Uterus (tissue), 4 donors: ENCODE data around the gene GZMA. TPM values are rescaled to one million over a fixed set of nuclear protein-coding genes. Genes with fewer than 3 reads are reported as not detected.

Experiments
- DNase-seq, 2 donors: peaks; one replicate each; pipeline ENCODE4 v3.0.0-alpha.2; 2019 to 2020
- H3K27ac ChIP-seq, 2 donors: fragments of 200-600 bp; sonication (generic); 1 replicate in 1 of 2; 2 replicates in 1 of 2; pipeline ENCODE4 v1.5.1; 2016 to 2018
- H3K27me3 ChIP-seq, 2 donors: fragments of 200-600 bp; sonication (generic); one replicate each; pipeline ENCODE4 v1.5.1; 2018 to 2019; ENCODE audit warnings: control low read depth in 1 of 2
- H3K36me3 ChIP-seq, 2 donors: fragments of 200-600 bp; sonication (generic); one replicate each; pipeline ENCODE4 v1.5.1; 2019; ENCODE audit warnings: control low read depth in 1 of 2
- H3K4me1 ChIP-seq, 2 donors: fragments of 200-600 bp; sonication (generic); one replicate each; pipeline ENCODE4 v1.5.1; 2018 to 2019; ENCODE audit warnings: control low read depth in 1 of 2
- H3K4me3 ChIP-seq, 2 donors: fragments of 200-600 bp; sonication (generic); 1 replicate in 1 of 2; 2 replicates in 1 of 2; pipeline ENCODE4 v1.5.1; 2018 to 2019; ENCODE audit warnings: mild to moderate bottlenecking in 1 of 2
- H3K9me3 ChIP-seq, 2 donors: fragments of 200-600 bp; sonication (generic); one replicate each; pipeline ENCODE4 v1.5.1; 2019; ENCODE audit warnings: control low read depth in 1 of 2
- CTCF ChIP-seq, 4 experiments: fragments of 200-600 bp in 2 of 4; fragments of 450-650 bp in 2 of 4; sonication (generic) in 2 of 4; IDR thresholded peaks; one replicate each; pipeline ENCODE4 v1.5.1; 2016 to 2019; ENCODE audit warnings: antibody characterized with exemption in 4 of 4, mild to moderate bottlenecking in 2 of 4, moderate library complexity in 1 of 4
- POLR2A ChIP-seq, 2 donors: fragments of 450-650 bp; IDR thresholded peaks; one replicate each; pipeline ENCODE4 v1.6.1; 2016; ENCODE audit warnings: antibody characterized with exemption in 2 of 2, mild to moderate bottlenecking in 1 of 2, moderate library complexity in 1 of 2
- intact Hi-C: fragments of 100-400 bp; cut with DNase I; formaldehyde crosslinking; loops from one replicate; pipeline ENCODE4 v1.15.1; 2023; ENCODE audit warnings: low total_unique reads
- total RNA-seq, 4 donors: library from RNA; depleted of rRNA in 3 of 4; stranded (reverse); fragments of >200 nt in 3 of 4; gene quantifications; one replicate each; pipeline versions ENCODE4 v1.1.0 to v1.2.4, GENCODE V29; 2014 to 2023
- donor health status: DM: yes; HTN: yes; CAD: no.

The GZMA gene
- total RNA-seq, 4 donors from 2014 or later: 0.51 to 1.7 (median 1.4) TPM; not detected in 1

- Histone ChIP-seq H3K4me1 (no peaks in the 10 kb centered on the region), H3K9me3 (no peaks in the 10 kb centered on the region), H3K27ac (no peak overlapping the region), H3K27me3 (peaks cover 0 to 4% of the 10 kb centered on the region in 2 donors), H3K36me3 (no peaks in the 10 kb centered on the region), H3K4me3 (no peak overlapping the region)
- DNase-seq: peak; percentile 59 to 74
- TF ChIP-seq CTCF (IDR thresholded peaks at IDR 0.05): peak; percentile 60 to 81 (median 74)
- TF ChIP-seq POLR2A (IDR thresholded peaks at IDR 0.05): no peak
- intact Hi-C loops: no loop called here
These were observed 44.2 kb downstream of the GZMA start for GRCh38 chr5:55146543-55147151.

- intact Hi-C loops: no loop called here
These were observed 46.9 kb downstream of the GZMA start for GRCh38 chr5:55149308-55149795.

GRCh38 chr5:55151923-55152842, 49.7 kb downstream of the GZMA start:
- Histone ChIP-seq H3K27me3 (peaks cover 0 to 4% of the 10 kb centered on the region in 2 donors), H3K4me3 (no peak overlapping the region), H3K4me1 (no peaks in the 10 kb centered on the region), H3K27ac (no peak overlapping the region), H3K9me3 (no peaks in the 10 kb centered on the region), H3K36me3 (no peaks in the 10 kb centered on the region)
- no peak for TF ChIP-seq POLR2A (IDR thresholded peaks at IDR 0.05)
- no peak for TF ChIP-seq CTCF (IDR thresholded peaks at IDR 0.05)
- DNase-seq: no peak
- intact Hi-C loops: no loop called here

More at GRCh38 chr5:55149308-55149795, 46.9 kb downstream of the GZMA start:
- Histone ChIP-seq H3K27ac (no peak overlapping the region), H3K9me3 (no peaks in the 10 kb centered on the region), H3K27me3 (peaks cover 0 to 4% of the 10 kb centered on the region in 2 donors), H3K4me1 (no peaks in the 10 kb centered on the region), H3K36me3 (no peaks in the 10 kb centered on the region), H3K4me3 (no peak overlapping the region)
- TF ChIP-seq POLR2A (IDR thresholded peaks at IDR 0.05): no peak
- no peak for TF ChIP-seq CTCF (IDR thresholded peaks at IDR 0.05)
- DNase-seq: no peak

DNA sequence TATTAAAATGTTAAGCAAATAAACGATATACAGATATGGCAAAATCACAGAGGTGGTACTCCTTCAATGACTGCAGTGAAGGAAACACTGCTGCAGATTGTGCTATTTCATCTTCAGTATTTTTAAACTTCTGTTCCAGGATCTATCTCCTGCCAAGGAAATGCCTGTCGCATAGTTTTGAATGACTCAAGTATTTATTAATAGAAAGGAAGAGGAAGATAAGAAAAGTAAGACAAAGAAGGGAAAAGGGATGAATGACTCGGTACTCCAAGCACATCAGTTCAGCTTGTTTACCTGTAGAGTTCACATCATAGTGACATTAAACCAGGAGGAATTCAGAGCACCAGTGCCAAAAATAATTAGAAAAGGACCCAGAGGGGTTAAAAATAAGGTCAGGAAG, 52.4 kb downstream of the GZMA start:
- DNase-seq: no peak
- TF ChIP-seq CTCF (IDR thresholded peaks at IDR 0.05) (no peak), POLR2A (IDR thresholded peaks at IDR 0.05) (no peak)
- no peak overlapping the region for H3K27ac ChIP-seq

More for the DNA sequence above, 52.4 kb downstream of the GZMA start:
- intact Hi-C loops: no loop called here
- no peaks in the 10 kb centered on the region for H3K36me3 ChIP-seq
- no peaks in the 10 kb centered on the region for H3K9me3 ChIP-seq
- no peak overlapping the region for H3K4me3 ChIP-seq
- no peaks in the 10 kb centered on the region for H3K27me3 ChIP-seq
- no peaks in the 10 kb centered on the region for H3K4me1 ChIP-seq

Other genes starting within 250 kb of the GZMA start
- gene ESM1, start 117.1 kb upstream of the GZMA start, total RNA-seq: 1 to 10 TPM in 1 of 4 donors, under 1 TPM in 1, not detected in 2; 0.70 to 2.1 TPM
- gene GZMK, start 78.4 kb upstream of the GZMA start, total RNA-seq: 1 to 10 TPM in 2 of 4 donors, under 1 TPM in 1, not detected in 1; 0.61 to 6.2 (median 1.2) TPM
- gene GPX8, start 57.5 kb downstream of the GZMA start, total RNA-seq: 100 to 1,000 TPM in 1 of 4 donors, 10 to 100 TPM in 3; 10.6 to 117 (median 41.9) TPM
- gene CDC20B, start 70.5 kb downstream of the GZMA start, total RNA-seq: under 1 TPM in 1 of 4 donors, not detected in 3; 0.35 TPM
- gene MCIDAS, start 124.7 kb downstream of the GZMA start, total RNA-seq: under 1 TPM in 1 of 4 donors, not detected in 3; 0.14 TPM
- gene CCNO, start 131.0 kb downstream of the GZMA start, total RNA-seq: under 1 TPM in 2 of 4 donors, not detected in 2; 0.48 to 0.67 TPM
- 10 to 100 TPM; 22.0 to 44.4 (median 27.0) TPM for gene DHX29, start 205.0 kb downstream of the GZMA start, total RNA-seq
- 100 to 1,000 TPM in 1 of 4 donors, 10 to 100 TPM in 3; 30.0 to 138 (median 59.2) TPM for gene MTREX, start 205.3 kb downstream of the GZMA start, total RNA-seq